Ovary (tissue), 9 donors: ENCODE results near the gene SHC4. TPM values are rescaled to one million over a fixed set of nuclear protein-coding genes. Genes with fewer than 3 reads are reported as not detected.

Source experiments
- DNase-seq, 5 donors: peaks; one replicate each; pipeline ENCODE4 v3.0.0-alpha.2; 2019 to 2020
- H3K27ac ChIP-seq, 2 donors: fragments of 200-600 bp; one replicate each; pipeline versions ENCODE4 v1.5.1 to v1.8.0; 2019 to 2022
- H3K27me3 ChIP-seq: fragments of 200-600 bp; one replicate; pipeline ENCODE4 v1.8.0; 2022
- H3K36me3 ChIP-seq: fragments of 200-600 bp; sonication (generic); one replicate; pipeline ENCODE4 v1.5.1; 2019
- H3K4me1 ChIP-seq: one replicate; pipeline ENCODE4 v1.8.1; 2013; ENCODE audit warnings: mild to moderate bottlenecking, moderate library complexity; ENCODE audit not compliant: insufficient read depth
- H3K4me3 ChIP-seq: fragments of 200-600 bp; sonication (generic); one replicate; pipeline ENCODE4 v1.5.1; 2017
- H3K9me3 ChIP-seq, 2 donors: fragments of 200-600 bp in 1 of 2; sonication (generic) in 1 of 2; one replicate each; pipeline versions ENCODE4 v1.5.1 to v1.8.1; 2013 to 2019; ENCODE audit warnings: mild to moderate bottlenecking in 1 of 2, moderate library complexity in 1 of 2
- EP300 ChIP-seq: sonication (generic); formaldehyde crosslinking; IDR thresholded peaks from one replicate; pipeline ENCODE4 v1.6.1; 2017; ENCODE audit warnings: antibody characterized with exemption
- POLR2A ChIP-seq: fragments of 450-650 bp; IDR thresholded peaks from one replicate; pipeline ENCODE4 v1.6.1; 2017; ENCODE audit warnings: antibody characterized with exemption, mild to moderate bottlenecking, moderate library complexity
- WGBS, 3 donors: extraction: QIAGEN DNeasy Blood & Tissue Kit in 1 of 3; methylation state at CpG; one replicate each; pipeline versions ENCODE4 v1.1.5 to v1.1.7; 2013 to 2017; 5-methylcytosine and 5-hydroxymethylcytosine counted together
- intact Hi-C, 4 donors: fragments of 100-400 bp; cut with DNase I; formaldehyde crosslinking; loops; one replicate each; pipeline versions ENCODE4 v1.11.0 to v1.15.1; 2022 to 2023
- polyA plus RNA-seq, 2 donors: library from polyadenylated mRNA; stranded (reverse); fragments of 200-250 nt in 1 of 2; fragments of 350-450 nt in 1 of 2; fragmentation: Illumina TruSeq in 1 of 2; extraction: RNeasy Lipid Tissue Mini Kit (QIAGEN cat#74804) in 1 of 2; gene quantifications; one replicate each; pipeline ENCODE4 v1.2.3, GENCODE V29; 2013 to 2014
- total RNA-seq, 7 donors: library from RNA; depleted of rRNA in 2 of 7; stranded (reverse); fragments of >200 nt in 2 of 7; fragmentation: NEBNext Ultra II Directional in 3 of 7; extraction: Animal tissue kit (Norgen Biotek cat#: 25700) in 3 of 7; gene quantifications; one replicate each; pipeline versions ENCODE4 v1.1.0 to v1.2.4, GENCODE V29; 2016 to 2023
- TF ChIP-seq, protein P1 (sequence below), 3 donors: fragments of 450-650 bp in 2 of 3; fragments of 200-600 bp in 1 of 3; IDR thresholded peaks; one replicate each; pipeline versions ENCODE4 v1.5.1 to v1.8.0; 2016 to 2022; ENCODE audit warnings: antibody characterized with exemption in 3 of 3, mild to moderate bottlenecking in 1 of 3
- donor health status: DM: no; HTN: no; CAD: no; lungs with moderate emphysema.
- donor health status: DM: no; HTN: no; CAD: no.
- donor health status: Bipolar disorder and iron deficiency.
- donor health status: DM: yes; HTN: yes; CAD: no.
- donor health status: DM: no; HTN: no; CAD: no.
- donor health status: DM: yes; HTN: yes; CAD: no.

Gene SHC4
- total and polyA plus RNA-seq, 9 donors = 0.10 to 1.8 (median 0.35) TPM

- intact Hi-C loops = no loop called here
- no peaks in the 10 kb centered on the region for H3K36me3 ChIP-seq
- TF ChIP-seq EP300 (no peak), POLR2A (no peak)
- TF ChIP-seq, protein P1, sequence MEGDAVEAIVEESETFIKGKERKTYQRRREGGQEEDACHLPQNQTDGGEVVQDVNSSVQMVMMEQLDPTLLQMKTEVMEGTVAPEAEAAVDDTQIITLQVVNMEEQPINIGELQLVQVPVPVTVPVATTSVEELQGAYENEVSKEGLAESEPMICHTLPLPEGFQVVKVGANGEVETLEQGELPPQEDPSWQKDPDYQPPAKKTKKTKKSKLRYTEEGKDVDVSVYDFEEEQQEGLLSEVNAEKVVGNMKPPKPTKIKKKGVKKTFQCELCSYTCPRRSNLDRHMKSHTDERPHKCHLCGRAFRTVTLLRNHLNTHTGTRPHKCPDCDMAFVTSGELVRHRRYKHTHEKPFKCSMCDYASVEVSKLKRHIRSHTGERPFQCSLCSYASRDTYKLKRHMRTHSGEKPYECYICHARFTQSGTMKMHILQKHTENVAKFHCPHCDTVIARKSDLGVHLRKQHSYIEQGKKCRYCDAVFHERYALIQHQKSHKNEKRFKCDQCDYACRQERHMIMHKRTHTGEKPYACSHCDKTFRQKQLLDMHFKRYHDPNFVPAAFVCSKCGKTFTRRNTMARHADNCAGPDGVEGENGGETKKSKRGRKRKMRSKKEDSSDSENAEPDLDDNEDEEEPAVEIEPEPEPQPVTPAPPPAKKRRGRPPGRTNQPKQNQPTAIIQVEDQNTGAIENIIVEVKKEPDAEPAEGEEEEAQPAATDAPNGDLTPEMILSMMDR (IDR thresholded peaks at IDR 0.05) = no peak
These were observed 7.8 kb downstream of the SHC4 start for GRCh38 chr15:48955967-48956366.

DNA sequence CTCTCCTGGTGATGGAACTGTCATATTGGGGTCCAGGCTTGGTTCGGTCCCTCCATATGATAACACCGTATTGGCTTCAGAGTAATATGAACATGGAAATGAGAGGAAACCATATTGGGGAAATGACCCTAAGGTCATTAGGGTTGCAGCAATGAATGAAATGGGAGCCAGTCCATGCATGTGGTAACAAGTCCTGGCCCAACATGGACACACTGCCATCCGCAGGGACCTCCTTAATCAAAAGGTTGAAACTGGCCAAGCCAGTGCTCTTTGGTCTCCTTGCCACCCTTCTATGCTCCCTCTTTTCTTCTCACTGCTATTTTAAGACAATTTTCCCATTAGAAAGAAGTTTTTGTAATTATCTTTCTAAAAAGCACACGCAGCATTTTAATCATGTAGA lies 8.3 kb downstream of the SHC4 start:
- no peak overlapping the region for H3K27ac ChIP-seq
- no peaks in the 10 kb centered on the region for H3K4me1 ChIP-seq
- H3K36me3 ChIP-seq = no peaks in the 10 kb centered on the region
- DNase-seq = no peak
- H3K4me3 ChIP-seq = no peak overlapping the region
- TF ChIP-seq, protein P1 (IDR thresholded peaks at IDR 0.05) = no peak
- TF ChIP-seq POLR2A (no peak), EP300 (no peak)
- no peaks in the 10 kb centered on the region for H3K9me3 ChIP-seq
- intact Hi-C loops = no loop called here
- 85 to 90% (median 87%) methylated on average over 4 of the region's 4 CpGs for WGBS, 3 donors
- H3K27me3 ChIP-seq = no peaks in the 10 kb centered on the region

More at GRCh38 chr15:48955967-48956366, 7.8 kb downstream of the SHC4 start:
- H3K27ac ChIP-seq = no peak overlapping the region
- H3K4me1 ChIP-seq = no peaks in the 10 kb centered on the region
- no peak for DNase-seq
- WGBS, 3 donors = 81 to 92% (median 81%) methylated on average over 3 of the region's 3 CpGs
- H3K27me3 ChIP-seq = no peaks in the 10 kb centered on the region
- no peaks in the 10 kb centered on the region for H3K9me3 ChIP-seq
- no peak overlapping the region for H3K4me3 ChIP-seq

GRCh38 chr15:48954538-48954937 lies 9.2 kb downstream of the SHC4 start:
- Histone ChIP-seq H3K4me1 (no peaks in the 10 kb centered on the region), H3K36me3 (no peaks in the 10 kb centered on the region), H3K27ac (no peak overlapping the region), H3K9me3 (no peaks in the 10 kb centered on the region), H3K4me3 (no peak overlapping the region), H3K27me3 (no peaks in the 10 kb centered on the region)
- intact Hi-C loops = no loop called here
- TF ChIP-seq, protein P1 (IDR thresholded peaks at IDR 0.05) = no peak
- TF ChIP-seq POLR2A (no peak), EP300 (no peak)
- DNase-seq = no peak
- WGBS, 3 donors = 33 to 46% (median 37%) methylated on average over 5 of the region's 5 CpGs

DNA sequence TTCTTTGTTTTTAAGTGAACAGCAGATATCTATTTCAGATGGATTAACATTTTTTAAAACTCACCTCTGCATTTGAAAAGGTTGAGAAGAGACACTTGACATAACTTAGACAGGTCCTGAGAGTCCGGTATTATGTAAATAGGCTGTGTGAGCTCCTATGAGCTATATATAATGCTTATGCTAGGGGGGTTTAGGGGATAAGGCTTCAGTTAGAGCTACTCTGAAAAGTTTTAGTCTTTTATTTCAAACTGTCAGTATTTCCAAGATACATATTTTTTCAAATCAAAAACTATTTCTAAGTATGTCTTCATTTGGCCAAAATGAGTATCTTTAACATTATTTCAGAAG lies 16.9 kb downstream of the SHC4 start:
- H3K27me3 ChIP-seq = no peaks in the 10 kb centered on the region
- H3K4me1 ChIP-seq = no peaks in the 10 kb centered on the region
- no peaks in the 10 kb centered on the region for H3K36me3 ChIP-seq
- no peak overlapping the region for H3K4me3 ChIP-seq
- no peak for DNase-seq
- no peak for TF ChIP-seq EP300
- no peak for TF ChIP-seq POLR2A
- 75 to 97% (median 85%) methylated on average over 1 of the region's 1 CpG for WGBS, 3 donors
- H3K9me3 ChIP-seq = no peaks in the 10 kb centered on the region
- no peak overlapping the region for H3K27ac ChIP-seq
- intact Hi-C loops = no loop called here

GRCh38 chr15:48946074-48946839 lies 17.5 kb downstream of the SHC4 start:
- WGBS, 3 donors = 25 to 39% (median 25%) methylated on average over 5 of the region's 5 CpGs
- Histone ChIP-seq H3K4me1 (no peaks in the 10 kb centered on the region), H3K36me3 (no peaks in the 10 kb centered on the region), H3K27me3 (no peaks in the 10 kb centered on the region), H3K27ac (no peak overlapping the region), H3K4me3 (no peak overlapping the region), H3K9me3 (no peaks in the 10 kb centered on the region)
- intact Hi-C loops = no loop called here
- DNase-seq = no peak
- TF ChIP-seq POLR2A = no peak
- no peak for TF ChIP-seq EP300
- TF ChIP-seq, protein P1 (IDR thresholded peaks at IDR 0.05) = no peak
